HEK293 (cell line): Measurements from ENCODE around the gene CASZ1.
A peak's percentile ranks its signal among the peaks of the same experiment; 100 is the strongest.

ENCODE experiments used
- GLIS2 ChIP-seq: fragments of 450-650 bp; formaldehyde crosslinking; IDR thresholded peaks from 2 replicates; pipeline ENCODE4 v1.5.1; 2016; ENCODE audit warnings: missing biosample characterization, missing genetic modification characterization
- HOXA7 ChIP-seq: sonication (generic); formaldehyde crosslinking; IDR thresholded peaks from 2 replicates; pipeline ENCODE4 v1.8.1; 2022; ENCODE audit warnings: missing genetic modification reagents, borderline replicate concordance
- KLF7 ChIP-seq: fragments of 450-650 bp; formaldehyde crosslinking; IDR thresholded peaks from 2 replicates; pipeline ENCODE4 v1.5.1; 2016; ENCODE audit warnings: missing biosample characterization, missing genetic modification characterization, borderline replicate concordance
- TCF7L2 ChIP-seq: IDR thresholded peaks from 2 replicates; pipeline ENCODE4 v1.6.1; 2011; ENCODE audit warnings: low read depth, mild to moderate bottlenecking, inconsistent platforms, low read length, moderate library complexity, borderline replicate concordance
- ZBTB20 ChIP-seq: fragments of 450-650 bp; formaldehyde crosslinking; IDR thresholded peaks from 2 replicates; pipeline ENCODE4 v1.5.1; 2016; ENCODE audit warnings: missing biosample characterization, missing genetic modification characterization
- ZBTB21 ChIP-seq: fragments of 450-650 bp; formaldehyde crosslinking; IDR thresholded peaks from 2 replicates; pipeline ENCODE4 v1.5.1; 2017; ENCODE audit warnings: missing biosample characterization, missing genetic modification characterization
- ZIC2 ChIP-seq: fragments of 450-650 bp; formaldehyde crosslinking; IDR thresholded peaks from 2 replicates; pipeline ENCODE4 v1.5.1; 2016; ENCODE audit warnings: missing biosample characterization, missing genetic modification characterization
- ZNF114 ChIP-seq: fragments of 450-650 bp; formaldehyde crosslinking; IDR thresholded peaks from 2 replicates; pipeline ENCODE4 v1.5.0; 2017; ENCODE audit warnings: missing biosample characterization, missing genetic modification characterization
- ZNF214 ChIP-seq: fragments of 450-650 bp; formaldehyde crosslinking; IDR thresholded peaks from 2 replicates; pipeline ENCODE4 v1.5.1; 2017; ENCODE audit warnings: missing biosample characterization, mild to moderate bottlenecking, missing genetic modification characterization, borderline replicate concordance
- ZNF23 ChIP-seq: fragments of 450-650 bp; formaldehyde crosslinking; IDR thresholded peaks from 2 replicates; pipeline ENCODE4 v1.5.1; 2016; ENCODE audit warnings: missing biosample characterization, missing genetic modification characterization, borderline replicate concordance
- ZNF292 ChIP-seq: fragments of 450-650 bp; formaldehyde crosslinking; IDR thresholded peaks from 2 replicates; pipeline ENCODE4 v1.5.1; 2016; ENCODE audit warnings: low read depth, missing biosample characterization, missing genetic modification characterization, borderline replicate concordance
- ZNF311 ChIP-seq: fragments of 450-650 bp; formaldehyde crosslinking; IDR thresholded peaks from 2 replicates; pipeline ENCODE4 v1.5.1; 2017; ENCODE audit warnings: missing biosample characterization, missing genetic modification characterization, borderline replicate concordance
- ZNF335 ChIP-seq: fragments of 450-650 bp; formaldehyde crosslinking; conservative IDR thresholded peaks from 2 replicates; pipeline ENCODE4 v1.5.1; 2016; ENCODE audit warnings: missing biosample characterization, missing genetic modification characterization
- ZNF354C ChIP-seq: fragments of 450-650 bp; formaldehyde crosslinking; IDR thresholded peaks from 2 replicates; pipeline ENCODE4 v1.5.1; 2016; ENCODE audit warnings: missing biosample characterization, missing genetic modification characterization, low read depth, borderline replicate concordance
- ZNF423 ChIP-seq: fragments of 450-650 bp; formaldehyde crosslinking; IDR thresholded peaks from 2 replicates; pipeline ENCODE4 v1.5.1; 2016; ENCODE audit warnings: missing biosample characterization, missing genetic modification characterization
- ZNF426 ChIP-seq: fragments of 450-650 bp; formaldehyde crosslinking; IDR thresholded peaks from 2 replicates; pipeline ENCODE4 v1.5.1; 2017; ENCODE audit warnings: missing biosample characterization, missing genetic modification characterization, mild to moderate bottlenecking, inconsistent platforms, moderate library complexity
- ZNF433 ChIP-seq: fragments of 450-650 bp; formaldehyde crosslinking; IDR thresholded peaks from 2 replicates; pipeline ENCODE4 v1.5.1; 2016; ENCODE audit warnings: missing biosample characterization, missing genetic modification characterization, low read depth
- ZNF555 ChIP-seq: fragments of 450-650 bp; formaldehyde crosslinking; conservative IDR thresholded peaks from 2 replicates; pipeline ENCODE4 v1.5.1; 2017; ENCODE audit warnings: missing biosample characterization, mild to moderate bottlenecking, missing genetic modification characterization, inconsistent platforms
- ZNF561 ChIP-seq: fragments of 450-650 bp; IDR thresholded peaks from 2 replicates; pipeline ENCODE4 v1.5.1; 2018; ENCODE audit warnings: missing biosample characterization, missing genetic modification characterization, borderline replicate concordance
- ZNF596 ChIP-seq: fragments of 450-650 bp; IDR thresholded peaks from 2 replicates; pipeline ENCODE4 v1.5.0; 2018; ENCODE audit warnings: missing biosample characterization, mild to moderate bottlenecking, missing genetic modification characterization, moderate library complexity
- ZNF600 ChIP-seq: fragments of 450-650 bp; formaldehyde crosslinking; IDR thresholded peaks from 2 replicates; pipeline ENCODE4 v1.5.1; 2016; ENCODE audit warnings: missing biosample characterization, missing genetic modification characterization
- ZNF777 ChIP-seq: fragments of 450-650 bp; formaldehyde crosslinking; IDR thresholded peaks from 2 replicates; pipeline ENCODE4 v1.5.1; 2017; ENCODE audit warnings: missing biosample characterization, missing genetic modification characterization, borderline replicate concordance
- ZNF785 ChIP-seq: fragments of 450-650 bp; formaldehyde crosslinking; IDR thresholded peaks from 2 replicates; pipeline ENCODE4 v1.5.1; 2016; ENCODE audit warnings: missing biosample characterization, missing genetic modification characterization
- ZSCAN30 ChIP-seq: fragments of 450-650 bp; IDR thresholded peaks from 2 replicates; pipeline ENCODE4 v1.5.1; 2018; ENCODE audit warnings: missing biosample characterization, mild to moderate bottlenecking, missing genetic modification characterization, moderate library complexity
- TF ChIP-seq, protein P1 (sequence below): fragments of 450-650 bp; formaldehyde crosslinking; conservative IDR thresholded peaks from 2 replicates; pipeline ENCODE4 v1.5.1; 2016; ENCODE audit warnings: low read depth, missing biosample characterization, missing genetic modification characterization
- TF ChIP-seq, protein P2 (sequence below): fragments of 450-650 bp; formaldehyde crosslinking; IDR thresholded peaks from 2 replicates; pipeline ENCODE4 v1.5.1; 2017; ENCODE audit warnings: missing biosample characterization, missing genetic modification characterization
- TF ChIP-seq, protein P3 (sequence below): fragments of 450-650 bp; formaldehyde crosslinking; IDR thresholded peaks from 2 replicates; pipeline ENCODE4 v1.5.1; 2016; ENCODE audit warnings: missing biosample characterization, missing genetic modification characterization
- TF ChIP-seq, protein P4 (sequence below): fragments of 450-650 bp; formaldehyde crosslinking; IDR thresholded peaks from 2 replicates; pipeline ENCODE4 v1.5.1; 2016; ENCODE audit warnings: missing biosample characterization, missing genetic modification characterization
- TF ChIP-seq, protein P5 (sequence below): fragments of 450-650 bp; formaldehyde crosslinking; IDR thresholded peaks from 2 replicates; pipeline ENCODE4 v1.5.1; 2016; ENCODE audit warnings: missing biosample characterization, missing genetic modification characterization

Gene CASZ1

DNA sequence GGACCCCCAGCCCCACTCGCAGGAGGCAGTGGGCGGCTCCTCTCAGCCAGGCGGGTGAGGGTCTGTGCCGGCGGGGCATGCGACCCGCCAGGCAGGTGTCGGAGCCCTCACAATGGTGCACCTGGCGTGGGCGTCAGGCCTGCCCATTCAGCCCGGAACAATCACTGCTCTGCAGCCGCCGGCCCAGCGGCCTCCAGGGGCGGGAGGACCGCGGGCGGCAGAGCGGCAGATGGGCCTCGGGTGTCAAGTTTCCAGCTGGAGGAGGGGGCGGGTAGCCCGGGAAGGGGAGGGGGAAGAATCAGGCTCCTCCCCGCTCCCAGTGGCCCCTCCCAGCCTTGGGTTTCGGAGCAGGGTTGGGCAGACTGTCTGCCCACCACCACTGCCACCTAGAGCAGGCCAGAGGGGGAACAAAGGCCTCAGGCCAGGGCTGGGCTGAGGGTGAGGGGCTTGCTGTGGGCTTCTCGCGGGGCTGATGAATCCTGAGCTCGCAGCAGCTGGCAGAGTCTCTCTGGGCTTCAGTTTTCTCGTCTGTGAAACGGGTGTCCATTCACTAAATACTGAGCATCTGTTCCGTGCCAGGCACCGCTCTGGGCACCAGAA lies 39.5 kb upstream of the CASZ1 start (continued):
- TF ChIP-seq ZNF114 (tag by site-specific recombination) (no peak), ZSCAN30 (tag by site-specific recombination) (peak; percentile 97), ZBTB21 (tag by site-specific recombination) (no peak), ZIC2 (tag by site-specific recombination) (peak; percentile 90), ZNF311 (tag by site-specific recombination) (no peak), ZNF600 (peak; percentile 95), ZNF423 (no peak), ZBTB20 (tag by site-specific recombination) (peak; percentile 32; the same call in 1 of the 2 replicates), ZNF426 (no peak), KLF7 (tag by site-specific recombination) (no peak), ZNF292 (tag by site-specific recombination) (no peak), ZNF785 (tag by site-specific recombination) (no peak), ZNF214 (tag by site-specific recombination) (no peak), GLIS2 (peak; percentile 69), ZNF561 (tag by site-specific recombination) (peak; percentile 62; the same call in 1 of the 2 replicates), ZNF335 (tag by site-specific recombination) (peak; percentile 71), ZNF777 (no peak), ZNF23 (no peak), ZNF433 (tag by site-specific recombination) (no peak), ZNF354C (tag by site-specific recombination) (no peak), ZNF555 (no peak), TCF7L2 (no peak), ZNF596 (no peak), HOXA7 (no peak)
- TF ChIP-seq, protein P1, sequence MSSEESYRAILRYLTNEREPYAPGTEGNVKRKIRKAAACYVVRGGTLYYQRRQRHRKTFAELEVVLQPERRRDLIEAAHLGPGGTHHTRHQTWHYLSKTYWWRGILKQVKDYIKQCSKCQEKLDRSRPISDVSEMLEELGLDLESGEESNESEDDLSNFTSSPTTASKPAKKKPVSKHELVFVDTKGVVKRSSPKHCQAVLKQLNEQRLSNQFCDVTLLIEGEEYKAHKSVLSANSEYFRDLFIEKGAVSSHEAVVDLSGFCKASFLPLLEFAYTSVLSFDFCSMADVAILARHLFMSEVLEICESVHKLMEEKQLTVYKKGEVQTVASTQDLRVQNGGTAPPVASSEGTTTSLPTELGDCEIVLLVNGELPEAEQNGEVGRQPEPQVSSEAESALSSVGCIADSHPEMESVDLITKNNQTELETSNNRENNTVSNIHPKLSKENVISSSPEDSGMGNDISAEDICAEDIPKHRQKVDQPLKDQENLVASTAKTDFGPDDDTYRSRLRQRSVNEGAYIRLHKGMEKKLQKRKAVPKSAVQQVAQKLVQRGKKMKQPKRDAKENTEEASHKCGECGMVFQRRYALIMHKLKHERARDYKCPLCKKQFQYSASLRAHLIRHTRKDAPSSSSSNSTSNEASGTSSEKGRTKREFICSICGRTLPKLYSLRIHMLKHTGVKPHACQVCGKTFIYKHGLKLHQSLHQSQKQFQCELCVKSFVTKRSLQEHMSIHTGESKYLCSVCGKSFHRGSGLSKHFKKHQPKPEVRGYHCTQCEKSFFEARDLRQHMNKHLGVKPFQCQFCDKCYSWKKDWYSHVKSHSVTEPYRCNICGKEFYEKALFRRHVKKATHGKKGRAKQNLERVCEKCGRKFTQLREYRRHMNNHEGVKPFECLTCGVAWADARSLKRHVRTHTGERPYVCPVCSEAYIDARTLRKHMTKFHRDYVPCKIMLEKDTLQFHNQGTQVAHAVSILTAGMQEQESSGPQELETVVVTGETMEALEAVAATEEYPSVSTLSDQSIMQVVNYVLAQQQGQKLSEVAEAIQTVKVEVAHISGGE (tag by site-specific recombination) = peak; percentile 76
- TF ChIP-seq, protein P2, sequence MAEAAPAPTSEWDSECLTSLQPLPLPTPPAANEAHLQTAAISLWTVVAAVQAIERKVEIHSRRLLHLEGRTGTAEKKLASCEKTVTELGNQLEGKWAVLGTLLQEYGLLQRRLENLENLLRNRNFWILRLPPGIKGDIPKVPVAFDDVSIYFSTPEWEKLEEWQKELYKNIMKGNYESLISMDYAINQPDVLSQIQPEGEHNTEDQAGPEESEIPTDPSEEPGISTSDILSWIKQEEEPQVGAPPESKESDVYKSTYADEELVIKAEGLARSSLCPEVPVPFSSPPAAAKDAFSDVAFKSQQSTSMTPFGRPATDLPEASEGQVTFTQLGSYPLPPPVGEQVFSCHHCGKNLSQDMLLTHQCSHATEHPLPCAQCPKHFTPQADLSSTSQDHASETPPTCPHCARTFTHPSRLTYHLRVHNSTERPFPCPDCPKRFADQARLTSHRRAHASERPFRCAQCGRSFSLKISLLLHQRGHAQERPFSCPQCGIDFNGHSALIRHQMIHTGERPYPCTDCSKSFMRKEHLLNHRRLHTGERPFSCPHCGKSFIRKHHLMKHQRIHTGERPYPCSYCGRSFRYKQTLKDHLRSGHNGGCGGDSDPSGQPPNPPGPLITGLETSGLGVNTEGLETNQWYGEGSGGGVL = peak; percentile 66
- TF ChIP-seq, protein P3, sequence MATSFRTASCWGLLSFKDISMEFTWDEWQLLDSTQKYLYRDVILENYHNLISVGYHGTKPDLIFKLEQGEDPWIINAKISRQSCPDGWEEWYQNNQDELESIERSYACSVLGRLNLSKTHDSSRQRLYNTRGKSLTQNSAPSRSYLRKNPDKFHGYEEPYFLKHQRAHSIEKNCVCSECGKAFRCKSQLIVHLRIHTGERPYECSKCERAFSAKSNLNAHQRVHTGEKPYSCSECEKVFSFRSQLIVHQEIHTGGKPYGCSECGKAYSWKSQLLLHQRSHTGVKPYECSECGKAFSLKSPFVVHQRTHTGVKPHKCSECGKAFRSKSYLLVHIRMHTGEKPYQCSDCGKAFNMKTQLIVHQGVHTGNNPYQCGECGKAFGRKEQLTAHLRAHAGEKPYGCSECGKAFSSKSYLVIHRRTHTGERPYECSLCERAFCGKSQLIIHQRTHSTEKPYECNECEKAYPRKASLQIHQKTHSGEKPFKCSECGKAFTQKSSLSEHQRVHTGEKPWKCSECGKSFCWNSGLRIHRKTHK (tag by site-specific recombination) = no peak
- TF ChIP-seq, protein P4, sequence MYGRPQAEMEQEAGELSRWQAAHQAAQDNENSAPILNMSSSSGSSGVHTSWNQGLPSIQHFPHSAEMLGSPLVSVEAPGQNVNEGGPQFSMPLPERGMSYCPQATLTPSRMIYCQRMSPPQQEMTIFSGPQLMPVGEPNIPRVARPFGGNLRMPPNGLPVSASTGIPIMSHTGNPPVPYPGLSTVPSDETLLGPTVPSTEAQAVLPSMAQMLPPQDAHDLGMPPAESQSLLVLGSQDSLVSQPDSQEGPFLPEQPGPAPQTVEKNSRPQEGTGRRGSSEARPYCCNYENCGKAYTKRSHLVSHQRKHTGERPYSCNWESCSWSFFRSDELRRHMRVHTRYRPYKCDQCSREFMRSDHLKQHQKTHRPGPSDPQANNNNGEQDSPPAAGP (tag by site-specific recombination) = no peak
- TF ChIP-seq, protein P5, sequence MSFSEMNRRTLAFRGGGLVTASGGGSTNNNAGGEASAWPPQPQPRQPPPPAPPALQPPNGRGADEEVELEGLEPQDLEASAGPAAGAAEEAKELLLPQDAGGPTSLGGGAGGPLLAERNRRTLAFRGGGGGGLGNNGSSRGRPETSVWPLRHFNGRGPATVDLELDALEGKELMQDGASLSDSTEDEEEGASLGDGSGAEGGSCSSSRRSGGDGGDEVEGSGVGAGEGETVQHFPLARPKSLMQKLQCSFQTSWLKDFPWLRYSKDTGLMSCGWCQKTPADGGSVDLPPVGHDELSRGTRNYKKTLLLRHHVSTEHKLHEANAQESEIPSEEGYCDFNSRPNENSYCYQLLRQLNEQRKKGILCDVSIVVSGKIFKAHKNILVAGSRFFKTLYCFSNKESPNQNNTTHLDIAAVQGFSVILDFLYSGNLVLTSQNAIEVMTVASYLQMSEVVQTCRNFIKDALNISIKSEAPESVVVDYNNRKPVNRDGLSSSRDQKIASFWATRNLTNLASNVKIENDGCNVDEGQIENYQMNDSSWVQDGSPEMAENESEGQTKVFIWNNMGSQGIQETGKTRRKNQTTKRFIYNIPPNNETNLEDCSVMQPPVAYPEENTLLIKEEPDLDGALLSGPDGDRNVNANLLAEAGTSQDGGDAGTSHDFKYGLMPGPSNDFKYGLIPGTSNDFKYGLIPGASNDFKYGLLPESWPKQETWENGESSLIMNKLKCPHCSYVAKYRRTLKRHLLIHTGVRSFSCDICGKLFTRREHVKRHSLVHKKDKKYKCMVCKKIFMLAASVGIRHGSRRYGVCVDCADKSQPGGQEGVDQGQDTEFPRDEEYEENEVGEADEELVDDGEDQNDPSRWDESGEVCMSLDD = peak; percentile 46; the same call in 1 of the 2 replicates
